Ureter (tissue), 1 donor: ENCODE measurements around the gene ITSN1. TPM values are rescaled to one million over a fixed set of nuclear protein-coding genes. Genes with fewer than 3 reads are reported as not detected.
"Not testable (repeated sequence)": the region's sequence is repeated elsewhere in the genome, so short reads cannot be mapped to it uniquely, and the experiment has no call there.

Experiments used
- DNase-seq: peaks from one replicate; pipeline ENCODE4 v3.0.0-alpha.2; 2020; ENCODE audit warnings: low spot score
- total RNA-seq: library from RNA; stranded (reverse); gene quantifications from one replicate; pipeline ENCODE4 v1.2.4, GENCODE V29; 2023
- donor health status: DM: yes; HTN: yes; CAD: no.

ITSN1 gene
- total RNA-seq, 1 donor from 2014 or later, result 52.5 TPM

DNA sequence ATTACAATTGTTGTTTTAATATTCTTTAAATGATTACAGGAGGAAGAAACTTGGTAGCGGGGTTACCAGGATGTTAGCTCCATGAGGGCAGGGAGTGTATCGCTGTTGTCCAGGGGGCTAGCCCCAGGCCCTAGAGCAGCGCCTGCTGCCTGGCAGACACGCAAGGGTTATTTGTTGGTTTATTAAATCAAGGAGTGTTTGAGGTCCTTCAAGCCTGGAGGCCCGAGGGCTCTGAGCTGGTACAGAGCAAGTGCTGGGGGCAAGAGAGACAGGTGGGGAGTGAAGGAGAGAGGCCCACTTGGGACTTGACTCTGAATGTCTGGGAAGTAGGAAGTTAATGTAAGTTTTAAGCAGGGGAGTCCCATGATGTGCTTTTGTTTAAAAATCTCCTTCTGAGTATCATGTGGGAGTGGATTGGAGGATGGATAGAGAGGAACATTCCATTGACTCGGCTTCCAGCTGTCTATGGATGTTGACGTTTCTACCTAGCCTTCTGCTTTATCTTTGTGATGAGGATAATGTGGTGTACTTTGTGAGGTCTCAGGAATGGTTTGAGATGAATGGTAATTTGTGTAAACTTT is 8.7 kb downstream of the ITSN1 start:
- no peak for DNase-seq

- DNase-seq, result no peak
These were observed 9.8 kb downstream of the ITSN1 start for GRCh38 chr21:33651965-33652680.

DNA sequence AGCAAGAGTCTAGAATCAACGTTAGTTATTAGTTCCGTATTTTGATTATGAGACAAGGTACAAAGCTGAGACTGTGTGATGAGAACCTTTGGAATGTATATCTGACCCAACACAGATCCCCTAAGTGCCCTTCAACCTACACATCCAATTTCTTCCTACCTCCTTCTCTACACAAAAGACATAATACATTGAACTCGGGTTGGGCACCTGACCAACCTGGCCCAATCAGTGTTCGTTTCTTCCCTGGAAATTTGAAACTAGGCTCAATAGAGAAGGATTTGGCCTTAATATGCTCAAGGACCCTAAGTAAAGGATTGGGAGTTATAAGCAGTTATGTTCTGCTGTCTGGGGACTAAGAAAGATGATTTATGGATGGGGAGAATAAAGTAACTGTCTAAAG is 12.1 kb downstream of the ITSN1 start:
- no peak for DNase-seq

DNA sequence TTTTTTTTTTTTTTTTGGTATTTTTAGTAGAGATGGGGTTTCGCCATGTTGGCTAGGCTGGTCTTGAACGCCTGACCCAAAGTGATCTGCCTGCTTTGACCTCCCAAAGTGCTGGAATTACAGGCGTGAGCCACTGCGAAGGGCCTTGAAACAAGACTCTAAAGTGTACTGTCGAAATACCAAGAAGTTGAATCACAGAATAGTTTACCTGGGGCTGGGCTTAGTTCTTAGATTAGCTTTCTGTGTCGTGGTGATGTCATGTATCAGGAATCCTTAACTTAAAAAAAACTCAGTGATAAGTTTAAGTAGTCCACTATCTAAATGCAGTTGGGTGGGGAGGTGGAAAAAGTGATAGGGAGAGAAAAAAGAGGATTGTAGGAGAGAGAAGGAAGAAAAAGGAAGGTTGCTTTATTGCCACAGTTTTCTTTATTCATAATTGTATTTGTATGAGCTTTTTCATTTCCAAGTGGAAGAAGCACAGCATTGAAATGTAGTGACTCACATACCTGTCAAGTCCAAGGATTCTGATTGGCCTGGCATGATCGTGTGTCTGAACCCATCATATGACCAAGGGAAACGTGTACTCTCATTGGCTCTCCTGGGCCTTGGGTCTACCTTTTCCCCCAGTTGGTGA is 13.4 kb downstream of the ITSN1 start:
- no peak for DNase-seq

- DNase-seq, result no peak
These were observed 15.0 kb downstream of the ITSN1 start for GRCh38 chr21:33657124-33657820.

DNA sequence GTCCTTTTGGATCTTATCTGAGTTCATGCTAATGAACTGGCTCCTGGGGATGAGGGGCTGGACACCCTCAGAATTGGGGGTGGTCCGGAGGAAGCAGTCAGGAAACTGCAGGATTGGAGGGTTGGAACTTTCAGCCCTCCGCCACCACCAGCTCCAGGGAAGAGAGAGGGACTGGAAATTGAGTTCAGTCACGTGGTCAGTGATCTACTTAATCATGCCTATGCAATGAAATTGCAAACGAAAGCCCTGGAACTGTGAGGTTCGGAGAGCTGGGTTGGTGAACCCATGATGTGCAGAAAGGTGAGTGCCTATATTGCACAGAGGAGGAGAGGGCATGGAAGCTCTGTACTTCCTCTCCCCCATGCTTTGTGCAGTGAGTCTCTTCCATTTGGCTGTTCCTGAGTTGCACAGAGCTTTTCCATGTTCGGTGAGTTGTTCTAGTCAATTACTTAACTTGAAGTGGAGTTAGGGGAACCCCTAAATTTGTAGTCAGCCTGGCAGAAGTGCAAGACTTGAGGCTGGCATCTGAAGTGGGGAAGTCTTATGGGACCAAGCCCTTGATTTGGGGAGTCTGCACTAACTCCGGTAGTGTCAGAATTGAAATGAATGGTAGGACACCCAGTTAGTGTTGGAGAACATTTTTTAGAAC is 16.7 kb downstream of the ITSN1 start:
- no peak for DNase-seq

DNA sequence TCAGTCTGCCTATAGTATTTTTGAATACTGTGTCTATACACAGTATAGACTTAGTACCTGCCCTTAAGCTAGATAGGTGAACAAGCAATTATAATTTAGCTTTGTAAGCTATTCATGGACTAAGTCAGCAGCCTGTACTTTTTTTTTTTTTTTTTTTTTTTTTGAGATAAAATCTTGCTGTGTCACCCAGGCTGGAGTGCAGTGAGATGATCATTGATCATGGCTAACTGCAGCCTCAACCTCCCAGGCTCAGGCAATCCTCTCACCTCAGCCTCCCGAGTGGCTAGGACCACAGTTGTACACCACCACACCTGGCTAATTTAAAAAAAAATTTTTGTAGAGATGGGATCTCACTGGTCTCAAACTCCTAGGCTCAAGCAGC is 17.3 kb downstream of the ITSN1 start:
- no peak for DNase-seq

DNA sequence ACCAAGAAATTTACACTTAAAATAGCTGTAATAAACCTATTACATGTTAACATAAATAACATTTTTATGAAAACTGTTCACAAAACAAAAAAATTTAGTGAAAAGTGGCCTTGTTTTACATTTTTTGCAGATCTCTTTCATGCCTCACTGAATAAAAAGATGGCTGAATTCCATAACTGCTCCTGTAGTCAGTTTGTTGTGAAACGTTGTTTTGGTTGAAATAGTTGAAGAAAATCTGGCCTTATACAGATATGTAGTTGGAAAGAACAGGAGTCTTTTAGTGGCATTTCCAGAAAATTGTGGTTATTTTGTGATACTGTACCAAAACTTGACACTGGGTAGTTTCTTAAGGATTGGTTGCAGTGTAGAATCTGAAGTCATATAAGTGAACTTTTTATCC is 18.1 kb downstream of the ITSN1 start:
- no peak for DNase-seq

- DNase-seq, result no peak
These were observed 18.8 kb downstream of the ITSN1 start for GRCh38 chr21:33661146-33661545.

DNA sequence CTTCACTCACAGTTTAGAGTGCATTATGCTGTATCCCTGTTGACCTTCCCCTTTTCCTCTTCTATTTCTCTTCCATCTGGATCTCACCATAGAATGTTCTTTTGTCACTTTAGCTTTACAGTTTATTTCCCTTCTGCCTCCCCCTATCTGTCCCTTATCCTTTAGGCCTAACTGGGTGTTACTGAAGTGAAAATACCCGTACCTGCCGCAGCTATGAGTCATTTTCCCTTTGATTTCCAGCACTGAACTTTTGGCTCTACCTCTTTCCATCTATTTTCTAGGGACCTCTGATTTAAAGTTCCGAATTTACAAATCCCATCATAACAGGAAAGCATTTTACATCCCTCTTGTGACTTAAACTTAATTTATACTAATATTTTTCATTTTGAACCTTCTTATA is 19.7 kb downstream of the ITSN1 start:
- DNase-seq, result no peak

DNA sequence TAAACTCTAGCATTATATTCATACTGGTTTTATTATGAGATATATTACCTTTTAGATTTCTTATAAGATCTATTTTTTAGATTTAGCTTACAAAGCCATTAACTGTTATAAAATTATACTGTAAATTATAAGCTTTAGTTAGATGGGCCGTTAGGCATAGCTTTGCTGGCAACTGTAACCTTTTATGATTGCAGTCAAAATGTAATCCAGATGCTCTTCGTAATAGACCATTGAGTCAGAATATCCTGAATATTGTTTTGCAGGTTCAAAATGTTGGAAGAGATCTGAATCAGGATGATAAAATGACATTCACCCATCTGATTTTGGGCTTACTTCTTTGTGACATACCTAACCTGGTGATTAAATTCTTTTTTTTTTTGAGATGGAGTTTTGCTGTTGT is 20.9 kb downstream of the ITSN1 start:
- no peak for DNase-seq

- no peak for DNase-seq
These were observed 21.8 kb downstream of the ITSN1 start for GRCh38 chr21:33664135-33664534.

DNA sequence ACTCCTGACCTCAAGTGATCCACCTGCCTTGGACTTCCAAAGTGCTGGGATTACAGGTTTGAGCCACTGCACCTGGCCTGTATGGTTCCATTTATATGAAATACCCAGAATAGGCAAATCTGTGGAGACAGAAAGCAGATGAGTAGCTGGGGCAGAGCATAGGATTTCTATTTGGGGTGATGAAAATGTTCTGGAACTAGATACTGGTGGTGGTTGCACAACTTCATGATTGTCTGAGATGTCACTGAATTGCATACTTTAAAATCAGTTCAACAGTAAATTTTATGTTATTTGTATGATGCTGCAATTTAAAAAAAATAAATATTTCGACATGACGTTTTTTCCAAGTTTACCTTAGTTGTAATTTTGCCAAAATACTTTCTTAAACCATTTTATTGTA is 23.9 kb downstream of the ITSN1 start:
- DNase-seq, result no peak

GRCh38 chr21:33667636-33668035 is 25.3 kb downstream of the ITSN1 start:
- DNase-seq, result no peak

DNA sequence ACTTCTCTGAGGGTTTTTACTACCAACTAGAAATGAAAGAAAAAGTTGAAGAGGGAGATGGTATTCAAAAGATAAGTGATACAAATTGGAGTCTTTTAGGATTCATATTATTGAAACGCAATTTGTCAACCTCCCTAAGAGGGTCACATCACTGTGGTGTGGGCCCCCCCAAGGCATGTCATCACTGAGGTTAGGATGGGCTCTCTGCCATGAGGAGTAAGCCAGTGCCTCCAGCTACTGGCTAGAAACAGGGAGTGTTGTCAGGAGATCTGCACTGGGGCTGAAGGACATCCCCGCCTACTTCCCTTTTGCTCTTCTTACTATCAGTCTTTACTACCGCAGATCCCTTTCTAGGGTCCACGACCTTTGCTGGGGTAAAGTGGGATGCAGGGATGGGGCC is 25.9 kb downstream of the ITSN1 start:
- DNase-seq, result no peak

- no peak for DNase-seq
These were observed 26.3 kb downstream of the ITSN1 start for GRCh38 chr21:33668620-33669019.

GRCh38 chr21:33670076-33670978 is 28.0 kb downstream of the ITSN1 start:
- no peak for DNase-seq

GRCh38 chr21:33673473-33673872 is 31.2 kb downstream of the ITSN1 start:
- no peak for DNase-seq

- no peak for DNase-seq
These were observed 31.9 kb downstream of the ITSN1 start for GRCh38 chr21:33674226-33674625.

GRCh38 chr21:33676666-33677065 is 34.4 kb downstream of the ITSN1 start:
- DNase-seq, result not testable (repeated sequence)

- DNase-seq, result no peak
These were observed 35.1 kb downstream of the ITSN1 start for GRCh38 chr21:33677450-33677849.
